H1 (cell line): ENCODE results near the gene ANAPC15. TPM values are rescaled to one million over a fixed set of nuclear protein-coding genes. Genes with fewer than 3 reads are reported as not detected.
A peak's percentile ranks its signal among the peaks of the same experiment; 100 is the strongest.

Experiments
- ASH2L ChIP-seq: fragments of 200-600, 300-600 bp; sonication (generic); IDR thresholded peaks from one replicate; pipeline ENCODE4 v1.7.1; 2017; ENCODE audit warnings: low read length
- CEBPB ChIP-seq: IDR thresholded peaks from 2 replicates; pipeline ENCODE4 v1.6.1; 2012; ENCODE audit warnings: low read depth, low read length
- CREB1 ChIP-seq: IDR thresholded peaks from 2 replicates; pipeline ENCODE4 v1.6.1; 2012; ENCODE audit warnings: inconsistent platforms
- E2F6 ChIP-seq: IDR thresholded peaks from 2 replicates; pipeline ENCODE4 v1.6.1; 2012; ENCODE audit warnings: inconsistent platforms
- EP300 ChIP-seq, 2 experiments: IDR thresholded peaks; 1 replicate in 1 of 2; 2 replicates in 1 of 2; pipeline ENCODE4 v1.6.1; 2011 to 2012; ENCODE audit warnings: low read depth in 2 of 2, low read length in 2 of 2, mild to moderate bottlenecking in 2 of 2, borderline replicate concordance in 1 of 2, inconsistent platforms in 1 of 2, moderate library complexity in 1 of 2
- GABPA ChIP-seq: IDR thresholded peaks from 2 replicates; pipeline ENCODE4 v1.6.1; 2011; ENCODE audit warnings: mild to moderate bottlenecking, low read length, moderate library complexity, borderline replicate concordance; ENCODE audit not compliant: insufficient read depth
- HDAC2 ChIP-seq, 2 experiments: fragments of 300-600 bp in 1 of 2; sonication (generic) in 1 of 2; IDR thresholded peaks; 2 replicates each; pipeline ENCODE4 v1.6.1; 2011 to 2012; ENCODE audit warnings: low read depth in 2 of 2, low read length in 2 of 2, mild to moderate bottlenecking in 2 of 2, moderate library complexity in 2 of 2, borderline replicate concordance in 1 of 2, inconsistent platforms in 1 of 2
- HDAC6 ChIP-seq: IDR thresholded peaks from one replicate; pipeline ENCODE4 v1.7.1; 2012; ENCODE audit warnings: low read depth, mild to moderate bottlenecking, inconsistent platforms, low read length, moderate library complexity
- JUND ChIP-seq: IDR thresholded peaks from 2 replicates; pipeline ENCODE4 v1.6.1; 2011; ENCODE audit warnings: mild to moderate bottlenecking, improper control_type of control experiment, low read length
- KDM4A ChIP-seq: IDR thresholded peaks from one replicate; pipeline ENCODE4 v1.7.1; 2012; ENCODE audit warnings: low read depth, mild to moderate bottlenecking, moderate library complexity, low read length, inconsistent platforms; ENCODE audit not compliant: severe bottlenecking
- NANOG ChIP-seq: IDR thresholded peaks from 2 replicates; pipeline ENCODE4 v1.6.1; 2011; ENCODE audit warnings: low read length, low read depth, mild to moderate bottlenecking, inconsistent platforms; ENCODE audit not compliant: insufficient read depth, poor library complexity, severe bottlenecking
- NRF1 ChIP-seq: IDR thresholded peaks from 2 replicates; pipeline ENCODE4 v1.6.1; 2011; ENCODE audit warnings: mild to moderate bottlenecking, low read depth, low read length, improper control_type of control experiment
- POLR2A ChIP-seq, 2 experiments: IDR thresholded peaks; 1 replicate in 1 of 2; 2 replicates in 1 of 2; pipeline ENCODE4 v1.6.1; 2011; ENCODE audit warnings: low read depth in 2 of 2, low read length in 2 of 2, mild to moderate bottlenecking in 2 of 2; ENCODE audit errors: control extremely low read depth in 1 of 2
- RAD21 ChIP-seq, 2 experiments: IDR thresholded peaks in 1 of 2; conservative IDR thresholded peaks in 1 of 2; 2 replicates each; pipeline ENCODE4 v1.6.1; 2011; ENCODE audit warnings: low read depth in 2 of 2, low read length in 2 of 2, improper control_type of control experiment in 1 of 2, inconsistent platforms in 1 of 2, mild to moderate bottlenecking in 1 of 2, moderate library complexity in 1 of 2
- RBBP5 ChIP-seq: IDR thresholded peaks from 2 replicates; pipeline ENCODE4 v1.7.1; 2012; ENCODE audit warnings: low read depth, mild to moderate bottlenecking, inconsistent platforms, low read length, moderate library complexity, borderline replicate concordance
- SIX5 ChIP-seq: IDR thresholded peaks from 2 replicates; pipeline ENCODE4 v1.6.1; 2011; ENCODE audit warnings: mild to moderate bottlenecking, low read depth, low read length
- SP4 ChIP-seq: IDR thresholded peaks from 2 replicates; pipeline ENCODE4 v1.6.1; 2012; ENCODE audit warnings: low read length, inconsistent platforms
- TAF1 ChIP-seq: IDR thresholded peaks from 2 replicates; pipeline ENCODE4 v1.6.1; 2011; ENCODE audit warnings: mild to moderate bottlenecking, low read depth, low read length
- TAF7 ChIP-seq: optimal IDR thresholded peaks from 2 replicates; pipeline ENCODE3; 2011; ENCODE audit warnings: low read depth, mild to moderate bottlenecking, inconsistent platforms, low read length, moderate library complexity, borderline replicate concordance
- TBP ChIP-seq: IDR thresholded peaks from 2 replicates; pipeline ENCODE4 v1.6.1; 2011; ENCODE audit warnings: low read depth, low read length, improper control_type of control experiment
- polyA plus RNA-seq, 7 experiments: library from polyadenylated mRNA; depleted of rRNA in 3 of 7; stranded (reverse) in 5 of 7; unstranded in 2 of 7; fragments of >200 nt in 5 of 7; fragments of 200-250 nt in 2 of 7; gene quantifications; 1 replicate in 5 of 7; 2 replicates in 1 of 7; 4 replicates in 1 of 7; pipeline versions ENCODE4 v1.2.1 to v1.2.3, GENCODE V29; 2011 to 2013; ENCODE audit warnings: missing spikeins in 2 of 7, mixed read lengths in 2 of 7
- total RNA-seq: library from RNA; stranded (reverse); fragmentation: NEBNext Ultra II Directional; extraction: Animal tissue kit (Norgen Biotek cat#: 25700); gene quantifications from 2 replicates; pipeline ENCODE4 v1.2.1, GENCODE V29; 2021
- TF ChIP-seq, protein P1 (sequence below): IDR thresholded peaks from 2 replicates; pipeline ENCODE4 v1.6.1; 2011; ENCODE audit warnings: low read depth, mild to moderate bottlenecking, low read length; ENCODE audit not compliant: insufficient read depth
- TF ChIP-seq, protein P2 (sequence below): IDR thresholded peaks from 2 replicates; pipeline ENCODE4 v1.6.1; 2012; ENCODE audit warnings: inconsistent platforms

Gene ANAPC15
- total and polyA plus RNA-seq, 2 of the 8 experiments (the other 6 are each of a cell fraction or from before 2014, with no cell fraction given) = 66.2 to 74.9 TPM

GRCh38 chr11:72080326-72081183 lies 31.9 kb downstream of the ANAPC15 start, which contains the start of the genes LRRC51 and NUMA1 (continued):
- TF ChIP-seq JUND = no peak
- TF ChIP-seq RBBP5 = no peak; the same call in 1 of the 2 replicates
- TF ChIP-seq, protein P1, sequence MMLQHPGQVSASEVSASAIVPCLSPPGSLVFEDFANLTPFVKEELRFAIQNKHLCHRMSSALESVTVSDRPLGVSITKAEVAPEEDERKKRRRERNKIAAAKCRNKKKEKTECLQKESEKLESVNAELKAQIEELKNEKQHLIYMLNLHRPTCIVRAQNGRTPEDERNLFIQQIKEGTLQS = no peak
- no peak for TF ChIP-seq NRF1
- peak; percentile 91 for TF ChIP-seq TAF7
- peak; percentile 51; the same call in 1 of the 2 replicates for TF ChIP-seq CEBPB
- TF ChIP-seq E2F6 = 0 out of 2 replicates have a peak, but pooled peaks have one; percentile 54
- TF ChIP-seq TBP = peak; percentile 52
- no peak for TF ChIP-seq NANOG
- TF ChIP-seq SIX5 = peak; percentile 74
- TF ChIP-seq SP4 = peak; percentile 87; the same call in 1 of the 2 replicates
- TF ChIP-seq POLR2A (IDR thresholded peaks at IDR 0.05; ENCODE audit: control extremely low read depth in 1 of 2, low read depth in 2 of 2, low read length in 2 of 2) = peak in 1 of 2 experiments; percentile 74; a peak in 1 of 3 replicates
- TF ChIP-seq KDM4A = no peak
- TF ChIP-seq GABPA = no peak
- no peak for TF ChIP-seq HDAC6
- no peak; a peak in 1 of 4 replicates for TF ChIP-seq HDAC2 (IDR thresholded peaks at IDR 0.05; ENCODE audit: borderline replicate concordance in 1 of 2, low read depth in 2 of 2, low read length in 2 of 2)
- peak; percentile 96 for TF ChIP-seq CREB1
- no peak; a peak in 1 of 3 replicates for TF ChIP-seq EP300 (IDR thresholded peaks at IDR 0.05; ENCODE audit: borderline replicate concordance in 1 of 2, low read depth in 2 of 2, low read length in 2 of 2)
- peak; percentile 86 for TF ChIP-seq TAF1
- TF ChIP-seq, protein P2, sequence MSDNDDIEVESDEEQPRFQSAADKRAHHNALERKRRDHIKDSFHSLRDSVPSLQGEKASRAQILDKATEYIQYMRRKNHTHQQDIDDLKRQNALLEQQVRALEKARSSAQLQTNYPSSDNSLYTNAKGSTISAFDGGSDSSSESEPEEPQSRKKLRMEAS = peak; percentile 7; the same call in 1 of the 2 replicates
- no peak for TF ChIP-seq RAD21 (IDR thresholded peaks at IDR 0.05 in 1 of 2, conservative IDR thresholded peaks at IDR 0.05 in 1 of 2; ENCODE audit: low read depth in 2 of 2, low read length in 2 of 2)
- TF ChIP-seq ASH2L = peak; percentile 60
